ENCODE data around the gene ORMDL1.

DNA sequence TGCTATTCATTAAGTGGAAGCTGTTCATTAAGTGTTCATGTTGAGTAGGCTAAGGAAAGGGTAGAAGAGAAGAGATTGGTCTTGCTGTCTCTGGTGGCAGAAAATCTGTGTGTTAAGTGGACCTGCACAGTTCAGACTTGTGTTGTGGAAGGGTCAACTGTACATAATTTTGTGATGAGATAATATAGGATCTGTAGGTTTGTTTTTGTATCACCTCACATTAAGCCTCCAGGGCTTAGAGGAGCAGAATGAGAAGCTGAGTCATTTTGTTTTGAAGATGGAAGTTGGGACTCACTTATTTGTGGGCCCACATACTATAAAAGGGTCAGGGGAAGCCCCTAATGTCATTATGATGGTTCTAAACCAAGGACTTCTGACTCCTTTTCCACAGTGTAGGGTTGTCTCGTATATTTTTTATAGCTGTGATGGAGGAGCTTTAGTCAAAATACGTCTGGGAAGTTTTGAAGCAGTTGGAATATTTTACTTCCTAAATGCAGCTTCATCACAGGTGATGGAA is 18.3 kb upstream of the ORMDL1 start:
- TF ChIP-seq, protein P1, sequence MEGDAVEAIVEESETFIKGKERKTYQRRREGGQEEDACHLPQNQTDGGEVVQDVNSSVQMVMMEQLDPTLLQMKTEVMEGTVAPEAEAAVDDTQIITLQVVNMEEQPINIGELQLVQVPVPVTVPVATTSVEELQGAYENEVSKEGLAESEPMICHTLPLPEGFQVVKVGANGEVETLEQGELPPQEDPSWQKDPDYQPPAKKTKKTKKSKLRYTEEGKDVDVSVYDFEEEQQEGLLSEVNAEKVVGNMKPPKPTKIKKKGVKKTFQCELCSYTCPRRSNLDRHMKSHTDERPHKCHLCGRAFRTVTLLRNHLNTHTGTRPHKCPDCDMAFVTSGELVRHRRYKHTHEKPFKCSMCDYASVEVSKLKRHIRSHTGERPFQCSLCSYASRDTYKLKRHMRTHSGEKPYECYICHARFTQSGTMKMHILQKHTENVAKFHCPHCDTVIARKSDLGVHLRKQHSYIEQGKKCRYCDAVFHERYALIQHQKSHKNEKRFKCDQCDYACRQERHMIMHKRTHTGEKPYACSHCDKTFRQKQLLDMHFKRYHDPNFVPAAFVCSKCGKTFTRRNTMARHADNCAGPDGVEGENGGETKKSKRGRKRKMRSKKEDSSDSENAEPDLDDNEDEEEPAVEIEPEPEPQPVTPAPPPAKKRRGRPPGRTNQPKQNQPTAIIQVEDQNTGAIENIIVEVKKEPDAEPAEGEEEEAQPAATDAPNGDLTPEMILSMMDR (IDR thresholded peaks at IDR 0.05) = no peak
- TF ChIP-seq POLR2A (IDR thresholded peaks at IDR 0.05) = no peak

Data from testis (tissue), 2 donors.